Keratinocyte (primary cell): Measurements from ENCODE around the gene FASN. TPM values are rescaled to one million over a fixed set of nuclear protein-coding genes. Genes with fewer than 3 reads are reported as not detected.
A peak's percentile ranks its signal among the peaks of the same experiment; 100 is the strongest.

ENCODE experiments used
- DNase-seq: peaks from one replicate; pipeline ENCODE4 v3.0.0-alpha.2; 2011; ENCODE audit warnings: low read depth, missing footprints, low spot score
- FAIRE-seq: peaks from 2 replicates; lab custom pipeline; 2011; peaks lifted over from hg19 to GRCh38; lab: Jason Lieb, UNC
- H2AFZ ChIP-seq: 2 replicates; pipeline ENCODE4 v1.6.0; 2012; ENCODE audit warnings: low read length, control low read depth, inconsistent platforms; ENCODE audit not compliant: control insufficient read depth
- H3K27ac ChIP-seq: 2 replicates; pipeline ENCODE4 v1.5.1; 2011; ENCODE audit warnings: low read length; ENCODE audit not compliant: control insufficient read depth, insufficient read depth
- H3K27me3 ChIP-seq: 3 replicates; pipeline ENCODE4 v1.6.0; 2011; ENCODE audit warnings: low read length; ENCODE audit not compliant: control insufficient read depth, insufficient read depth; ENCODE audit errors: extremely low read depth
- H3K36me3 ChIP-seq, 2 experiments: 2 replicates in 1 of 2; 3 replicates in 1 of 2; pipeline ENCODE4 v1.5.1; 2011; ENCODE audit warnings: low read length in 2 of 2, mild to moderate bottlenecking in 1 of 2; ENCODE audit not compliant: control insufficient read depth in 2 of 2, insufficient read depth in 2 of 2; ENCODE audit errors: extremely low read depth in 1 of 2
- H3K4me1 ChIP-seq: 3 replicates; pipeline ENCODE4 v1.5.1; 2011; ENCODE audit warnings: low read length; ENCODE audit not compliant: control insufficient read depth, insufficient read depth; ENCODE audit errors: extremely low read depth
- H3K4me2 ChIP-seq: 3 replicates; pipeline ENCODE4 v1.6.0; 2011; ENCODE audit warnings: low read depth, low read length; ENCODE audit not compliant: control insufficient read depth, insufficient read depth; ENCODE audit errors: extremely low read depth
- H3K4me3 ChIP-seq, 3 experiments: fragments of 200-600 bp in 1 of 3; sonication (generic) in 1 of 3; 2 replicates in 2 of 3; 3 replicates in 1 of 3; pipeline ENCODE4 v1.5.1; 2011 to 2016; ENCODE audit warnings: low read length in 3 of 3, mild to moderate bottlenecking in 3 of 3, control low read depth in 2 of 3, inconsistent platforms in 1 of 3, low read depth in 1 of 3, mixed read lengths in 1 of 3, mixed run types in 1 of 3, moderate library complexity in 1 of 3; ENCODE audit not compliant: control insufficient read depth in 2 of 3, insufficient read depth in 2 of 3; ENCODE audit errors: extremely low read depth in 1 of 3
- H3K79me2 ChIP-seq: 2 replicates; pipeline ENCODE4 v1.6.0; 2012; ENCODE audit warnings: low read length; ENCODE audit not compliant: control insufficient read depth, insufficient read depth
- H3K9ac ChIP-seq: 3 replicates; pipeline ENCODE4 v1.6.0; 2011; ENCODE audit warnings: low read length; ENCODE audit not compliant: control insufficient read depth, insufficient read depth; ENCODE audit errors: extremely low read depth
- H3K9me1 ChIP-seq: 3 replicates; pipeline ENCODE4 v1.6.0; 2011; ENCODE audit warnings: low read length; ENCODE audit not compliant: control insufficient read depth, insufficient read depth; ENCODE audit errors: extremely low read depth
- H3K9me3 ChIP-seq: 2 replicates; pipeline ENCODE4 v1.5.1; 2012; ENCODE audit warnings: low read depth, low read length; ENCODE audit not compliant: control insufficient read depth
- H4K20me1 ChIP-seq: 3 replicates; pipeline ENCODE4 v1.6.0; 2011; ENCODE audit warnings: low read length; ENCODE audit not compliant: control insufficient read depth, insufficient read depth; ENCODE audit errors: extremely low read depth
- CTCF ChIP-seq, 3 experiments: IDR thresholded peaks in 1 of 3; conservative IDR thresholded peaks in 1 of 3; optimal IDR thresholded peaks in 1 of 3; 2 replicates in 2 of 3; 3 replicates in 1 of 3; pipeline versions ENCODE3 to v1.5.1; 2011; ENCODE audit warnings: low read length in 3 of 3, mild to moderate bottlenecking in 3 of 3, moderate library complexity in 2 of 3, control low read depth in 1 of 3, inconsistent platforms in 1 of 3; ENCODE audit not compliant: insufficient read depth in 2 of 3; ENCODE audit errors: extremely low read depth in 1 of 3
- EZH2 ChIP-seq: IDR thresholded peaks from one replicate; pipeline ENCODE4 v1.6.1; 2012; ENCODE audit warnings: inconsistent platforms, mild to moderate bottlenecking, low read length, moderate library complexity
- dilution Hi-C: fragments of 300-500 bp; cut with MboI; formaldehyde crosslinking; loops from one replicate; pipeline ENCODE4 v1.7.0; 2020; ENCODE audit warnings: low sequenced_read_pairs; ENCODE audit not compliant: extremely low pct_ligation_motif_present
- polyA plus RNA-seq, 5 experiments: library from polyadenylated mRNA; depleted of rRNA in 3 of 5; stranded (reverse) in 3 of 5; stranded (forward) in 1 of 5; unstranded in 1 of 5; fragments of >200 nt; gene quantifications; 1 replicate in 1 of 5; 2 replicates in 3 of 5; 3 replicates in 1 of 5; pipeline versions ENCODE4 v1.2.1 to v1.2.3, GENCODE V29; 2011 to 2012; ENCODE audit warnings: missing spikeins in 2 of 5, low read depth in 1 of 5, low replicate concordance in 1 of 5

FASN gene
- polyA plus RNA-seq, 1 donor (not counting 4 experiments of a cell fraction or from before 2014, with no cell fraction given) = 44.7 TPM

GRCh38 chr17:82129095-82129494 lies 31.1 kb upstream of the FASN start:
- Histone ChIP-seq H3K9ac (no peak overlapping the region), H3K4me3 (no peak overlapping the region), H3K27me3 (no peaks in the 10 kb centered on the region), H3K9me1 (peaks cover 2% of the 10 kb centered on the region), H3K4me1 (peaks cover 11% of the 10 kb centered on the region), H3K4me2 (no peak overlapping the region), H3K27ac (no peak overlapping the region), H3K9me3 (no peaks in the 10 kb centered on the region), H3K79me2 (no peaks in the 10 kb centered on the region), H3K36me3 (peaks cover 4 to 10% of the 10 kb centered on the region in 2 experiments), H2AFZ (no peak overlapping the region), H4K20me1 (no peaks in the 10 kb centered on the region)
- dilution Hi-C loops = no loop called here
- FAIRE-seq (no peak), DNase-seq (no peak)
- peak; percentile 6 to 28 (median 24) for TF ChIP-seq CTCF (optimal IDR thresholded peaks at IDR 0.05 in 1 of 3, IDR thresholded peaks at IDR 0.05 in 1 of 3, conservative IDR thresholded peaks at IDR 0.05 in 1 of 3; ENCODE audit: extremely low read depth in 1 of 3, insufficient read depth in 2 of 3, low read length in 3 of 3)
- TF ChIP-seq EZH2 = no peak

DNA sequence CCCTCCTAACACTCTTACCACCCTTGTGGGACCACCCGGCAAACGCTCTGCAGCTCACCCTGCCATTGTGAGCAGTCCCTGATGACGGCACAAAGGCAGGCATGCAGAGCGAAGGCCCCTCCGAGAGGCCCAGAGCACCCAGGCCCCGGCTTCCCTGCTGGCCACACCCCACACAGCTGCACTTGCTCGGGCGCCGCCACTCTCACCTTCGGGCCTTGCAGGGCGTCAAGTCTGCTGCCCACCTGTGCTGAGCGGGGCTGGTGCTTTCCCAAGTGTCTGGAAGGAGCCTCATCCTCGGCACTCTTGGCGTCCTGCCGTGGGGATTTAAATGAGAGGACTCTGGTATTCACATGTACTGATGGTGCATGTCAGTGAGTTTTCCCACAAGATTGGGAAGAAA lies 30.3 kb upstream of the FASN start:
- dilution Hi-C loops = no loop called here
- no peak overlapping the region for H2AFZ ChIP-seq
- no peak for FAIRE-seq

More for the DNA sequence above, 30.3 kb upstream of the FASN start:
- no peaks in the 10 kb centered on the region for H3K27me3 ChIP-seq
- no peaks in the 10 kb centered on the region for H3K79me2 ChIP-seq
- no peak overlapping the region for H3K9ac ChIP-seq
- no peak overlapping the region for H3K4me2 ChIP-seq
- TF ChIP-seq CTCF (optimal IDR thresholded peaks at IDR 0.05 in 1 of 3, IDR thresholded peaks at IDR 0.05 in 1 of 3, conservative IDR thresholded peaks at IDR 0.05 in 1 of 3; ENCODE audit: extremely low read depth in 1 of 3, insufficient read depth in 2 of 3, low read length in 3 of 3) (no peak), EZH2 (no peak)
- no peak overlapping the region for H3K4me3 ChIP-seq
- H3K27ac ChIP-seq = no peak overlapping the region
- no peak for DNase-seq
- no peaks in the 10 kb centered on the region for H3K9me1 ChIP-seq
- no peaks in the 10 kb centered on the region for H3K9me3 ChIP-seq
- H4K20me1 ChIP-seq = no peaks in the 10 kb centered on the region
- peaks cover 3% of the 10 kb centered on the region for H3K4me1 ChIP-seq
- H3K36me3 ChIP-seq = peaks cover 5 to 10% of the 10 kb centered on the region in 2 experiments
